Stimulated activated CD4-positive, alpha-beta T cell treated with anti-CD3 and anti-CD28 coated beads, Interleukin-1b, Interleukin-23, amount 100 ng/mL, for 48 hours (primary cell): Measurements from ENCODE around the gene VIPR2.
"Not testable (repeated sequence)": the region's sequence is repeated elsewhere in the genome, so short reads cannot be mapped to it uniquely, and the experiment has no call there.

Source experiments
- DNase-seq: peaks from one replicate; pipeline ENCODE4 v3.0.0-alpha.2; 2020

VIPR2 gene, protein sequence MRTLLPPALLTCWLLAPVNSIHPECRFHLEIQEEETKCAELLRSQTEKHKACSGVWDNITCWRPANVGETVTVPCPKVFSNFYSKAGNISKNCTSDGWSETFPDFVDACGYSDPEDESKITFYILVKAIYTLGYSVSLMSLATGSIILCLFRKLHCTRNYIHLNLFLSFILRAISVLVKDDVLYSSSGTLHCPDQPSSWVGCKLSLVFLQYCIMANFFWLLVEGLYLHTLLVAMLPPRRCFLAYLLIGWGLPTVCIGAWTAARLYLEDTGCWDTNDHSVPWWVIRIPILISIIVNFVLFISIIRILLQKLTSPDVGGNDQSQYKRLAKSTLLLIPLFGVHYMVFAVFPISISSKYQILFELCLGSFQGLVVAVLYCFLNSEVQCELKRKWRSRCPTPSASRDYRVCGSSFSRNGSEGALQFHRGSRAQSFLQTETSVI

GRCh38 chr7:159144758-159145489, at the start of gene VIPR2:
TSS of gene VIPR2 (minus strand) at chr7:159144867. CDS start at chr7:159144771, 96 bp downstream.
- DNase-seq: no peak

GRCh38 chr7:159193543-159194090, 49.0 kb upstream of the VIPR2 start:
- no peak for DNase-seq

DNA sequence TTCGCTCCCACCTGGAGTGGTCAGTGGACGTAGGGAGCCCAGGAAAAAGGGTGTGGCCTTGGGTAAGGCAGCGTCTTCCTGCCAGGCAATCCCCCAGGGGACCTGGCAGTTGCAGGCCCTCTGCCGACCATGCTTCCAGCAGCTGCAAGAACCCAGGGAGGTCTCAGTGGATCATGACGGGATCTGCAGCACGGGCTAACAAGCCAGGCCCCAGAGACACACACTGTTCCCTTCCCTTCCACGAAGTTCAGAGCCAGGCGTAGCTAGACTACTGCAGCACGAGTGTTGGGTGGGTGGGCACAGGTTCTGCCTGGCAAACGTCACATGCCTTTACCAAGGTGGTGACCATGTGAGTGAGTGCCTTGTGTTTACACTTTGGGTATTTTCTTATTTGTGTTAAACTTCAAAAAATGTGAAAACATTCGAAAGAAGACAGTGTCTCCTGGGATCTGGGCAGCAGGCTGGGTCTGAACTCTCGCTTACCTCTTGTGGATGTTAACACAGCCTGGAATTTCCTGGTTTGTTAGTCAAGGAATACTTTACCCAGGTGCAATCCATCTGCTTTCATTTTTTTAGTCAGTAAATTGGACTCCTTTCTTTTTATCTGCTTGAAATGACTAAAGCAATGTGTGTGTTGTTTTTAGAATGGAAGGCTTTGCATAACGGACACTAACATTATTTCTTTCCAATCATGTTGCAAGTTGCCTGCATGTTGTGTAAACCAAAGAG, 48.2 kb upstream of the VIPR2 start:
- no peak for DNase-seq

- DNase-seq: no peak
These were observed 47.3 kb upstream of the VIPR2 start for GRCh38 chr7:159192013-159192412.

- DNase-seq: no peak
These were observed 46.6 kb upstream of the VIPR2 start for GRCh38 chr7:159191236-159191635.

- no peak for DNase-seq
These were observed 43.3 kb upstream of the VIPR2 start for GRCh38 chr7:159188011-159188410.

GRCh38 chr7:159179241-159179640, 34.6 kb upstream of the VIPR2 start:
- DNase-seq: no peak

DNA sequence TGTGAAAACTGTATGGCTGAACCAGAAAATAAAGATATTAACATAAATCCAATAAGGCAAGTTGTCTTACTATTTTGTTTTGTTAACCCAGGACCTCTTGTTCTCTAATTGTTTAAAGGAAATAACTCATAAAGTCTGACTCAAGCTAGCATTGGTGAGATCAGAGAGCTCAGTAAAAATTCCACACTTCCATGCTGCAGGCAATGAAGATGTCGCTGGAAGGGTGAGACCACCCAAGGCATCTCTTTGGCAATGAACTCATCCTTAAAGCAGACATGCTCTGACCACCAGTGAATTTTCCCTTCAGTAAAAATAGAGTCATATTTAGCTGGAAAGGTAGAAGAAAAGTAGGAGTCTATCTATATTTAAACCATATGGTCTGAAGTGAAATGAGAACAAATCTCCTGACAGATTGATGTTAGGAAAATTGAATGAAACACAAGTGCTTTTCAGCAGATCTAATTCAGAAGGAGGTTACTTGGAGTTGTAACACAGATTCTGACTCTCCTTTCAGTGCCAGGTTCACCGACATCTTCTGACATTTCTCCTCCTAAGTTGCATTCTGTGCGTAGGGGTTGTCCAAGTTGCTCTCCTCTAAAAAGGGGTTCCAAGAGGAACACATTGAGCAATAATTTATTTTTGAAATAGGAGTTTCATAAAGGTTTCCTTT, 32.8 kb upstream of the VIPR2 start:
- no peak for DNase-seq

- DNase-seq: no peak
These were observed 31.1 kb upstream of the VIPR2 start for GRCh38 chr7:159175792-159176191.

DNA sequence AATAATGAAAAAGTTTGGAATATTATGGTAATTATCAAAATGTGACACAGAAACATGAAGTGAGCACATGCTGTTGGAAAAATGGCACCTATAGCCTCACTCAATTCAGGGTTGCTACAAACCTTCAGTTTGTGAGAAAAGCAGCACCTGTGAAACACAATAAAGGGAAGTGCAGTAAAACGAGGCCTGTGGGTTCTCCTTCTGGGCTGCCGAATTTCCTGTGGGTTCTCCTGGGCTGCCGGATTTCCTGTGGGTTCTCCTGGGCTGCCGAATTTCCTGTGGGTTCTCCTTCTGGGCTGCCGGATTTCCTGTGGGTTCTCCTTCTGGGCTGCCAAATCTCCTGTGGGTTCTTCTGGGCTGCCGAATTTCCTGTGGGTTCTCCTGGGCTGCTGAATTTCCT, 30.4 kb upstream of the VIPR2 start:
- not testable (repeated sequence) for DNase-seq

GRCh38 chr7:159172400-159172799, 27.7 kb upstream of the VIPR2 start:
- no peak for DNase-seq

- no peak for DNase-seq
These were observed 24.7 kb upstream of the VIPR2 start for GRCh38 chr7:159169391-159169790.

- DNase-seq: no peak
These were observed 22.5 kb upstream of the VIPR2 start for GRCh38 chr7:159167139-159167538.

GRCh38 chr7:159166530-159166929, 21.9 kb upstream of the VIPR2 start:
- DNase-seq: no peak

- no peak for DNase-seq
These were observed 20.7 kb upstream of the VIPR2 start for GRCh38 chr7:159165352-159165751.

DNA sequence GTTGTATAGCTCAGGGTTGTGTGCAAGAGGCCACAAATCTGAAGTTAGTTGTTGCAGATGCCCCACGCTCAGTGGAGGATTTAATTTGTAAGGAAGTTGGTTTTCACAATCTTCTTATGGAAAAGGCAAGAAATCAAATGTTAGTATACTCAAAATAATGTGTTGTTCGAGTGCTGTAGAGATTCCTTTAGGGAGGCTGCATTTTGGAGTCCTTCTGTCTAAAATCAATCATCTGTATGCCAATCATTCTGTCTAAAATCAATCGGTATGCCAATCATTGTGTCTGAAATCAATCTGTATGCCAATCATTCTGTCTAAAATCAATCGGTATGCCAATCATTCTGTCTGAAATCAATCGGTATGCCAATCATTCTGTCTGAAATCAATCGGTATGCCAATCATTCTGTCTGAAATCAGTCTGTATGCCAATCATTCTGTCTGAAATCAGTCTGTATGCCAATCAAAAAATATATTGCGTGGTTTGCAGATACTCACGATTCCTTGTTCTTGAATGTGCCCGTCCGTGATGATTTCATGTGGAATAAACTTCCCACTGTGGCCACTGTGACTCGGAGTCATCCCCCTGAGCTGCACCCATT, 19.1 kb upstream of the VIPR2 start:
- not testable (repeated sequence) for DNase-seq

DNA sequence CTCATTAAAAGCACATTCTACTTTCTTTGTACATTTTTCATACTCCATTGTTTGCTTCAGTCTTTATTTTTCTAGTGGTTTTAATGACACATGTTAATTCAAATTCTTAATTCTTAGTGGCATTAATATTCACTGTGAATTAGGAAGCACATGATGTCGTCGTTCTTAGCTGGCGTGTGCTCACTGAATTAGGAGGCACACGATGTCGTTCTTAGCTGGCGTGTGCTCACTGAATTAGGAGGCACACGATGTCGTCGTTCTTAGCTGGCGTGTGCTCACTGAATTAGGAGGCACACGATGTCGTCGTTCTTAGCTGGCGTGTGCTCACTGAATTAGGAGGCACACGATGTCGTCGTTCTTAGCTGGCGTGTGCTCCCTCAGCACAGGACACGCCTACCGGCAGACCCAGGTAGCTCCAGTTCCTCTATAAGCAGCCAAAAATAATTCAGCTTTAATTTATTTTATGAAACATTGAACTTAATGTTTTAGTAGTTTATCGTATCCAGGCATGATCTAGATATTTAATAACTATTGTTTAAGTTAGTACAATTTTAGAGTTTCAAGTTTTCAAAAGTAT, 17.5 kb upstream of the VIPR2 start:
- not testable (repeated sequence) for DNase-seq

- DNase-seq: no peak
These were observed 15.8 kb upstream of the VIPR2 start for GRCh38 chr7:159160450-159160849.

GRCh38 chr7:159159731-159160130, 15.1 kb upstream of the VIPR2 start:
- DNase-seq: no peak

DNA sequence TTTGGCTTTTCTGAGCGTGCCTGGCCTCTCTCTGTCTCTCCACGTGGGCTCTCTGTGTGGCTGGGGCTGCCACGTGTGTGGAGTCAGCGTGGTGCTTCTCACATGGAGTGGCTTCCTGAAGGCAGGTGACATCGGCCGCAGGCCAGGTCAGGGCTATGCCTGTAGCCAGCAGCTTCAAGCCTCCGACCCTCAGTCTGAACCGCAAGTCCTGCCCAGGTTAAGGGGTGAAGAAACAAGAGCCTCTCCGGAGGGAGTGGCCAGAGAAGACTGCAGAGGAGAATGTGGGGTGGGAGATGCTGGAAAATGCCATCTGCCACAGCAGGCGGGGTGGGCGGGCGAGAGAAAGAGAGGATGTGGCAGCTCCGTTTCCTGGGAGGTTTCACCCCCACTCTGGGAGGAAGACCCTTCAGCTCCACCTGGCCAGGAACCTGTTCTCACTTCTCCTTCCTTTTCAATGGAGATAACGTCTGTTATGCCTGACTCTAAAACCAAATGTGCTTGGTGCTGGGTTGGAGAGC, 14.3 kb upstream of the VIPR2 start:
- DNase-seq: no peak

GRCh38 chr7:159158125-159158887, 13.6 kb upstream of the VIPR2 start:
- DNase-seq: no peak
